ENCODE results near the gene NR4A1.

Gene NR4A1

GRCh38 chr12:52038447-52038846, 12.8 kb upstream of the NR4A1 start:
- Histone ChIP-seq H3K79me2 (ENCODE audit: insufficient read depth, low read length) (no peaks in the 10 kb centered on the region), H4K20me1 (ENCODE audit: insufficient read depth, low read length, poor library complexity, severe bottlenecking) (no peaks in the 10 kb centered on the region), H3K4me1 (ENCODE audit: insufficient read depth, low read length, poor library complexity, severe bottlenecking) (peaks cover 22% of the 10 kb centered on the region), H3K36me3 (ENCODE audit: insufficient read depth, low read length) (no peaks in the 10 kb centered on the region), H3K4me3 (ENCODE audit: low read length, poor library complexity, severe bottlenecking) (no peak overlapping the region), H3K9me3 (ENCODE audit: insufficient read depth, low read depth, low read length) (no peaks in the 10 kb centered on the region), H3K4me2 (ENCODE audit: low read depth, low read length, poor library complexity, severe bottlenecking) (no peak overlapping the region), H2AFZ (ENCODE audit: low read length) (no peak overlapping the region), H3F3A (ENCODE audit: low read depth) (0 out of 2 replicates have a peak, but pooled peaks cover 7% of the 10 kb centered on the region), H3K27me3 (ENCODE audit: insufficient read depth, low read length, poor library complexity, severe bottlenecking) (peaks cover 10% of the 10 kb centered on the region), H3K9me2 (replicated peaks; ENCODE audit: low read depth, low read length) (no peaks in the 10 kb centered on the region), H3K9ac (ENCODE audit: low read depth, low read length, poor library complexity, severe bottlenecking) (no peak overlapping the region)
- no peak for TF ChIP-seq EZH2phosphoT487 (IDR thresholded peaks at IDR 0.05; ENCODE audit: borderline replicate concordance)
- TF ChIP-seq CTCF (conservative IDR thresholded peaks at IDR 0.05; ENCODE audit: low read length): no peak

DNA sequence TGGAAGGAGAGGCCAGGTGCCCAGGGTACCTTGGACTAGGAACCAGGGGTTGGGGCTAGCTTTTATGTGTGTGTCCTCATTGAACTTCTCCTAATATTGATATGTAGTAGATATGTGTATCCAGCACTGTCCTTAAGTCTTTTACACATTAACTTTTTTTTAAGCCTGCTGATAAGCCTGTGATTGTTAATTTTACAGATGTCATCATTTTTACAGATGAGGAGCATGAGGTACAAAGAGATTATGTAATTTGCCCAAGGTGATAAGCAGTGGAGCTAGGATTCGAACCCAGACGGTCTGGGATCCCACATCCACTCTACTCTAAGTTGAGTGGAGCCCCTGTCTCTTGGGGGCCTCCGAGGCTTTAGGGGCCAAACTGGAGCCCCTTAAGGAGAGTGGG, 10.2 kb upstream of the NR4A1 start:
- Histone ChIP-seq H3K9ac (ENCODE audit: low read depth, low read length, poor library complexity, severe bottlenecking) (no peak overlapping the region), H3K36me3 (ENCODE audit: insufficient read depth, low read length) (no peaks in the 10 kb centered on the region), H3K9me2 (replicated peaks; ENCODE audit: low read depth, low read length) (no peaks in the 10 kb centered on the region), H3K4me1 (ENCODE audit: insufficient read depth, low read length, poor library complexity, severe bottlenecking) (peaks cover 25% of the 10 kb centered on the region), H3K79me2 (ENCODE audit: insufficient read depth, low read length) (no peaks in the 10 kb centered on the region), H3F3A (ENCODE audit: low read depth) (0 out of 2 replicates have a peak, but pooled peaks cover 3% of the 10 kb centered on the region), H3K4me3 (ENCODE audit: low read length, poor library complexity, severe bottlenecking) (no peak overlapping the region), H2AFZ (ENCODE audit: low read length) (no peak overlapping the region), H3K9me3 (ENCODE audit: insufficient read depth, low read depth, low read length) (no peaks in the 10 kb centered on the region), H3K4me2 (ENCODE audit: low read depth, low read length, poor library complexity, severe bottlenecking) (no peak overlapping the region), H3K27me3 (ENCODE audit: insufficient read depth, low read length, poor library complexity, severe bottlenecking) (peaks cover 4% of the 10 kb centered on the region), H4K20me1 (ENCODE audit: insufficient read depth, low read length, poor library complexity, severe bottlenecking) (no peaks in the 10 kb centered on the region)
- TF ChIP-seq CTCF (conservative IDR thresholded peaks at IDR 0.05; ENCODE audit: low read length): no peak
- TF ChIP-seq EZH2phosphoT487 (IDR thresholded peaks at IDR 0.05; ENCODE audit: borderline replicate concordance): no peak

- Histone ChIP-seq H3K27me3 (ENCODE audit: insufficient read depth, low read length, poor library complexity, severe bottlenecking) (no peaks in the 10 kb centered on the region), H3K4me3 (ENCODE audit: low read length, poor library complexity, severe bottlenecking) (peak overlapping the region; percentile 11), H3F3A (ENCODE audit: low read depth) (no peaks in the 10 kb centered on the region), H2AFZ (ENCODE audit: low read length) (no peak overlapping the region), H3K36me3 (ENCODE audit: insufficient read depth, low read length) (no peaks in the 10 kb centered on the region), H3K9me3 (ENCODE audit: insufficient read depth, low read depth, low read length) (no peaks in the 10 kb centered on the region), H3K4me2 (ENCODE audit: low read depth, low read length, poor library complexity, severe bottlenecking) (peak overlapping the region; percentile 38), H3K4me1 (ENCODE audit: insufficient read depth, low read length, poor library complexity, severe bottlenecking) (peaks cover 23% of the 10 kb centered on the region), H3K9ac (ENCODE audit: low read depth, low read length, poor library complexity, severe bottlenecking) (no peak overlapping the region), H3K79me2 (ENCODE audit: insufficient read depth, low read length) (no peaks in the 10 kb centered on the region), H3K9me2 (replicated peaks; ENCODE audit: low read depth, low read length) (no peaks in the 10 kb centered on the region), H4K20me1 (ENCODE audit: insufficient read depth, low read length, poor library complexity, severe bottlenecking) (no peaks in the 10 kb centered on the region)
- no peak for TF ChIP-seq EZH2phosphoT487 (IDR thresholded peaks at IDR 0.05; ENCODE audit: borderline replicate concordance)
- TF ChIP-seq CTCF (conservative IDR thresholded peaks at IDR 0.05; ENCODE audit: low read length): peak; percentile 47
These were observed 9.5 kb upstream of the NR4A1 start for GRCh38 chr12:52041695-52042123.
